Measurements from ENCODE around the gene ALG11.
"Not testable (repeated sequence)": the region's sequence is repeated elsewhere in the genome, so short reads cannot be mapped to it uniquely, and the experiment has no call there.

Gene ALG11, protein sequence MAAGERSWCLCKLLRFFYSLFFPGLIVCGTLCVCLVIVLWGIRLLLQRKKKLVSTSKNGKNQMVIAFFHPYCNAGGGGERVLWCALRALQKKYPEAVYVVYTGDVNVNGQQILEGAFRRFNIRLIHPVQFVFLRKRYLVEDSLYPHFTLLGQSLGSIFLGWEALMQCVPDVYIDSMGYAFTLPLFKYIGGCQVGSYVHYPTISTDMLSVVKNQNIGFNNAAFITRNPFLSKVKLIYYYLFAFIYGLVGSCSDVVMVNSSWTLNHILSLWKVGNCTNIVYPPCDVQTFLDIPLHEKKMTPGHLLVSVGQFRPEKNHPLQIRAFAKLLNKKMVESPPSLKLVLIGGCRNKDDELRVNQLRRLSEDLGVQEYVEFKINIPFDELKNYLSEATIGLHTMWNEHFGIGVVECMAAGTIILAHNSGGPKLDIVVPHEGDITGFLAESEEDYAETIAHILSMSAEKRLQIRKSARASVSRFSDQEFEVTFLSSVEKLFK

DNA sequence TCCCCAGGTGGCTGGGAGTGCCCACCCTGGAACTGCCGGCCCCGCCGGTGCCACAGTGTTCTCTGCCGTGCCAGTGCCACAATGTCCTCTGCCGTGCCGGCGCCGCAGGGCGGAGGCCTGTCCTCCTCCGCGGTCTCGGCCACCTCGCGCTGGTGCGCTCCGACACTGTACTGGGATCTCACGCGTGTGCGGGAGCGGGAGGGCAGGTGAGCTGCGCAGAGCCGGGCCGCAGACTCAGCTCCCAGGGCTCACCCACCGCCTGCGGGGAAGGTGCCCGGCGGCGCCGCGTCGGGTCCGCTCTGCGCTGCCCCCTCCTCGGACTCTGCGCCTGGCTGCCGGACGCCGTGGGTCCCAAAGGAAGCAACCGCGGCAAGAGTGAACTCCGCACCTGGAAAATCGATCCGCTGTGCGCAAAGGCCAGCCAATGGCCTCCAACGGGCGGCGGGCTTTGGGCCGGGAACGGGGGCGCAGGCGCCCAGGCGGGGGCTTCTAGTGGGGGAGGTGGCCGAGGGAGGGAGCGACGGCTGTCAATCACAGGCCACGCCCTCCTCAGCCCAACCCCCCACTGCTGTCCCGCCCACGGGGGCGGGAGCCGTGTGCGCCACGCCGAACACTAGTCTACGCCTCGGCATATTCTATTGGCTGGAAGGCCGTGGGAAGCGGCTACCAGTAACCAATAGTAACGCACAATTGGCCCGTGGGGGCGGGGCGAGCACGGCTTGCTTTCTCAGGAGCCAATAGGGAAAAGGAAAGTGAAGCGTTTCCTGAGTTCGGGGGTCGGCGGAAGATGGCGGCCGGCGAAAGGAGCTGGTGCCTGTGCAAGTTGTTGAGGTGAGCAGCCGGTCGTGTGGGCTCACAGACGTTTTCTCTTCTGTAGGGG lies at the start of gene ALG11:
Gene ALG11, plus strand, starts transcription at position 767 of the 880 bp plus-strand sequence. Its CDS starts 21 bp downstream, at position 788.
- DNase-seq, result peak; percentile 98

DNA sequence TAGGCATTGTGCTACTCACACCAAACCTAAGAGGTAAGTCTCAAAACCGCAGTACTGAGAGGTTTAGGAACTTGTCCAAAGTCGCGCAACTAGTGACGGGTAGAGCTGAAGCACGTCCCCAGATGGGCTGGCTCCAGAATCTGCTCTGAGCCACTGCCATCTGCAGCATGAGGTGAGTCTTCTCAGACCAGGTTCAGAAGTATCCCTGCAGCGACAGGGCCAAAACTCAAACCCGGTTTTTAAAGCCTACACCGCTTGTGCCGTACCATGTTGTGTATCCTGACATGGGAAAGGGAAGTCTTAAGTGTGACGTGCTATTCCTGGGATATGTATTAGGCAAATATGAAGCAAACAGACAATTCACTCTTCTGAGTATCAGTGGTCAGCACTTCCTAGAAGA lies 46.0 kb upstream of the ALG11 start:
- no peak for DNase-seq

DNA sequence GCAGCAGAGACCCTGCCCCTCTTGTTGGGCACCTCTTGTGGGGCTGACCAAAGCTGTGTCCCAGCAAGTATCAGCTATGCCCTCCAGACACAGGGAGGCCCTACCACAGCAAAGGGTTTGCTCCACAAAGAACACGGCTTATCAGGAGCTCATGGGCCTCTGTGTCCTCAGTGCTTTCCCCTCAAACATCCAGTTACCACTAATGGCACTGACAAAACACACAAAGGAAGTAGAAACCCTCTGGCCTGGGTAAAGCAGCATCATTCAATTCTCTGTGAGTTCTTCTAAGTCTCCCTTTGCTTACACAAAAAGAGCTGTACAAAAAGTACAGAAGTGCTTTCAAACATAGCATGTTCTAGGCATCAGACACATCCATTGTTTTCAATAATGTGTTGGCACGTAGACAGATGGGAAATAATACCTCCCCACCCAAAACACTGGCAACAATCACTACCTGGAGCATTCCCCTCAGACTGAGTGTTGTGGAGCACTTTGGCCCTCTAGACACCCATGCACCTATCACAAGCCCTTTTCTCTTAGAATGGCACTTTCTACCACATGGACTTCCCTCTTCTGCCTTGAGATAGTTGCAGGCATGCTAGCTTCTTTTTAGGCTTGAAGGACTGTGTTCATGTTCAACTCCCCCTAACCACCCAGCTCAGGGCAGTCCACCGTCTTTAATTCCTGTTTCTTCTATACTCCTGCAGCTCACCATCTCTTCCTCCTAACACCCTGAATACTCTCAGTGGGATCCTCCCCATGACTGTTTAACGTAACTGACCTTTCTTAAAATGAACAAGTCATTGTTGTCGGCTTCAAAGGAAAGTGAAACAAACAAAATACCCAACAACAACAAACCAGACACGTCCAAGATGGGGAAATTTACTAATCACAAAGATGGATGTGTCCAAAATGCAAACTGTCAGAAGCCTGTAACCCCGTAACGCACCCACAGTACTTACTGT lies 44.4 kb upstream of the ALG11 start:
- DNase-seq, result no peak

DNA sequence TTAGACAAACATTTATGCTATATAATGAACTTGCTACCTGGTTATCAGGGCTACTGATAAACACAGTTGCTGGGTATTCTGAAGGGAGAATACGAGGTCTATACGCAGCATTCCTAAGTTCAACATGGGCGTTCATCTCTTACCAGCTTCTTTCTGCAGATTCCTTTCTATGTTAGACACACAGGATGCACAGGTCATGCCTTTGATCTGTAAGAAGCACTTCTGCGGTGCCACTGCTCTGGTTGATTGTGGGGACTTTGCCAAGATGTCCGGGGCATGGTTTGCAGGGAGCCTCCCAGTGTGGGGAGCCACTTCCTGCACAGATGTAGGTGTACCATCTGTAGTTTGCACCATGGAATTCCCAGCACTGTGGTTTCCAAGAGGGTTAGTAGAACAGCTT lies 41.8 kb upstream of the ALG11 start:
- DNase-seq, result no peak

DNA sequence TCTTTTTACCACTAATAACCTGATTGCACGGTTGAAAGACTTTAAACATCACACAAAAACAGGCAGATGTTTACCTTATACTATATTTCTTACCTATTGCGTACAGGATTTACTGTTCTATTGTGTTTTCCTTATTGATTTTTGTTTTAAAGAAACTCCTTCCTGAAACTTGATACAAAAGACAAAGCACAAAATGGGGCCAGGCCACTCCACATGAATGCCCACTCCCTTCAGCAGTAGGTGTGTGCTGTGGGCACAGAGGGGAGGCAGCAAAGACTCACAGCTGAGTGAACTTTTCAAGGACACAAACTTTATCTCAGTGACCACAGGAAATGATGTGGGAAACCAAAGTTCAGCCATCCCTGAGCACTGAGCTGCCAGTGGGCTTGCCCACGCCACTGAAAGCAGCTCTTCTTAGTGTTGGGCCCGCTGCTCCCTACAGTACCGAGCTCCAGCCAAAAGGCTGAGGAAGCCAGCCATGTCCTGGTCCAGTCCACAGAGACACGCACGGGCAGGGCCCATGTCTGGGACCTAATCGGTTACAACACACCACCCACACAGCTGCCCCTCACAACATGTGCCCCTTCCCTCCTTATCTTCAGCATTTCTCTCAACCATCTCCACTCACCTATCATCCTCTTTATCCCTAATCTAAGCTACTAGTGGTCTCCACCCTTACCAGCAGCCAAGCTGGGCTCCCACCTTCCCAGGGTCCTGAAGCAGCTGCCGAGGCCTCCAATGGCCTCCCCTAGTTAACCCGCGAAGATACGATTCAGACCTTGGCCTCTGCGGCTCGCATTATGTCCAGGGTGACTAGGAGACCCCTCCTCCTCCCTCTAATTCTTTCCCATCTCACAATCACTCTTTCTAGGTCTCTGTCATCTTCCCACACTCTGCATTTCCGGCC lies 40.4 kb upstream of the ALG11 start:
- DNase-seq, result no peak

DNA sequence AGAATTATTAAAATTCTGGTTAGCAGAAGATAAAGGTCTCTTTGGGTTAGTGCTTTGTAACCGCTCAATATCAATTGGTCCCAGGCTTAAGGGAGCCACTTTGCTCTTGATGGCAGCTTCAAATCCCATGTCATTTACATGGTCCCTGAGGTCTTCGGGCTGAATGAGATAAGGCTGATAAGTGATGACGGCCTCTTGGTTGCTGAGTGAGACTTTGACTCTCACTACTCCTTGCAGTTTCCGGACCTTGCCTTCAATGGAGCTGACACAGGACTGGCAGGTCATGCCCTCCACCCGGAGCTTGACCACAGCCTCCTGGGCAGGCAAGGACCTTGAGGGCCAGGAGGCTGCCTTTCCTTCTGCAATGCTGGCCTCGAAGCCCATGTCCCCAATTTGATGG lies 37.7 kb upstream of the ALG11 start:
- DNase-seq, result no peak

DNA sequence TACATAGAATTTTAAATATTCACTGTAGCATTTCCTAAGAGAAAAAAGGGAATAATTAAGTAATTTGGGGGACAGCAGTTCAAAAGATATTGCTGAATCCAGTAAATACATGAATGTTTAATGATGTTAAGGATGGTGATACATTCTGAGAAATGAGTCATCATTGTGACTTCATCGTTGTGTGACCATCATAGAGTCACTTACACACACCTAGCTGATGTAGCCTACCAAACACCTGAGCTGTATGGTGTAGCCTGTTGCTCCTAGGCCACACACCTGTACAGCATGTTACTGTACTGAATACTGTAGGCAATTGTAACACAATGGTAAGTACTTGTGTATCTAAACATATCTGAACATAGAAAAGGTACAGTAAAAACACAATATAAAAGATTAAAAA lies 35.8 kb upstream of the ALG11 start:
- DNase-seq, result no peak

DNA sequence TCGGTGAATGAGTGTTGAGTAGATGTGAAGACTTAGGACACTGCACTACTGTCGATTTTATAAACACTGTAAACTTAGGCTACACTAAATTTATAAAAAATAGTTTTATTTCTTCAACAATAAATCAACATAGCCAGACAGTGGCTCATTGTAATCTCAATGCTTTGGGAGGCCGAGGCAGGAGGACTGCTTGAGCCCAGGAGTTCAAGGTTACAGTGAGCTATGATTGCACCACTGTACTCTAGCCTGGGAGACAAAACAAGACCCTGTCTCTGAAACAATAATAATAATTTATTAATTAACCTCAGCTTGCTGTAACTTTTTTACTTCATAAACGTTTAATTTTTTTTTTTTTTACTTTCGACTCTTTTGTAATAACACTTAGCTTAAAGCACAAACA lies 35.3 kb upstream of the ALG11 start:
- DNase-seq, result no peak

DNA sequence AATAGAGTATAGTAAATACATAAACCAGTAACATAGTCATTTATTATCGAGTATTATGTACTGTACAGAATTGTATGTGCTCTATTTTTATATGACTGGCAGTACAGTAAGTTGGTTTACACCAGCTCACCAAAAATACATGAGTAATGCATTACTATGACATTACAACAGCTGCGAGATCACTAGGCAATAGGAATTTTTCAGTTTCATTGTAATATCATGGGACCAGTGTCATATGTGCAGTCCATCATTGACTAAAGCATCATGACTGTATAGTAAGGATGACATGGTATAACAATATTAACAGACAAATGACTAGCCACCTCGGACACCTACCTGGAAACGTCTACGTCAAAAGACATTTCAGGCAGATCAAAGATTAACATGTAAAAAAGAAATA lies 34.6 kb upstream of the ALG11 start:
- DNase-seq, result no peak

DNA sequence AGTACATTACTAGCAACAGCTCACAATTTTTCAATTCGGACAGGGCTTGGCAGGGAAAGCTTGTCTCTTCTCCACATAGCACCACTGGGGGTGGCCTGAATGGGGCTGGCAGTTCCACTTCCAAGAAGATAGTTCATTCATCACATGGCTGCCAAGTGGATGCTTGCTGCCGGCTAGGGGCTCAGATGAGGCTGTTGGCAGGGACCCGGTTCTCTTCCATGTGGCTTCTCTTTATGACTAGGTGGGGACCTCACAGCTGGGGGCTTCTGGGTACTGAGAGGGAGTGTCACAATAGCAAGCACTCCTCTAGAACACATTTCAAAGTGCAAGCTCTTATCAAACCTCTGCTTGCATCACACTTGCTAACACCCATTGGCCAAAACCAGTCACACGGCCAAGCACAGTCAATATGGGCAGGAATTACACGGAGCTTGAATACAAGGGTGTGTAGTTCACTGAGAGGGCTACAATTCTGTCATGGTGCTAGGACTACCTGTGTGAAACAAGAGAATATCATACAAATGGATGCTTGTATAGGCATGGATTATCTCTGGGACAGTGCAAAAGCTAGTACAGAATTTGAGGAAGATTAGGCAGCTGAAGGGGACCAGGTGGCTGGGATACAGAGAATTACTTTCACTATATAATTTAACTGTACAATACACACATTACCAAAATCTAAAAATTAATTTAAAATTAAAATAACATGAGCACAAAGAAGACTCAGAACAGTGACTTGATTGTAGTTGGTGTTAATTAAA lies 33.2 kb upstream of the ALG11 start:
- DNase-seq, result no peak

DNA sequence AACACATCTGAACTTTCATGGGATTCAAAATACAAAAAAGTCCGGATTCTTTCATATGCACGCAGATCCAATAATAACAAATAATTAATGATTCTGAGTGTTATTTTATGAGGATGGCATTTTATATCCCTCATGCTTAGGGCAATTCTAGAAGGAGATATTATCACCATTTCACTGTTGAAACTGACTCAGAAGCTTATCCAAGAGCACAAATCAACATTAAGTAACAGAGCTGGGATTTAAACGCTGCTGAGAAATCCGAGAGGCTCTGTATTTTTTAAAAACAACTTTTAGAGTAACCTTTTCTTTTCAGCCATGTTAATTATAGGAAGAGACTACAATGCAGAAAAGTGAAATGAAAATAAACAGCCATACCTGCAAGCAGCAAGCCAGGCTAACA lies 31.3 kb upstream of the ALG11 start:
- no peak for DNase-seq

DNA sequence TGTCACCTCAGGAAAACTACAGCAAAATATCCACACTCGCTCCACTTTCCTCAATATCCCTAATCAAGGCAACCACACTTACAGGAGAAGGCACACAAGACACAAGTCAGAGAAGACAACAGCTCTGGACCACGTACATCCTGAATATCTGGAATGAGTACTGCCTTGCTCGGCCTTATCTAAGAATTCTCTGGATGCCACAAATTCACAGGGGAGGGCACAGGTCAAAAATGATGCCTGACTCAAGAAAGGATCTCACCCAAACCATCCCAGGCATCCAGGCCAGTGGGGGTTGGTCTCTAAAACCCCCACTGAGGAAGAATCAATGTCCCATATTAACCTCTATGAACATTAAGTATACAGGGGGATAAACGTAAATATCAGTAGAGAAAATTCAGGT lies 30.8 kb upstream of the ALG11 start:
- DNase-seq, result peak; percentile 24

DNA sequence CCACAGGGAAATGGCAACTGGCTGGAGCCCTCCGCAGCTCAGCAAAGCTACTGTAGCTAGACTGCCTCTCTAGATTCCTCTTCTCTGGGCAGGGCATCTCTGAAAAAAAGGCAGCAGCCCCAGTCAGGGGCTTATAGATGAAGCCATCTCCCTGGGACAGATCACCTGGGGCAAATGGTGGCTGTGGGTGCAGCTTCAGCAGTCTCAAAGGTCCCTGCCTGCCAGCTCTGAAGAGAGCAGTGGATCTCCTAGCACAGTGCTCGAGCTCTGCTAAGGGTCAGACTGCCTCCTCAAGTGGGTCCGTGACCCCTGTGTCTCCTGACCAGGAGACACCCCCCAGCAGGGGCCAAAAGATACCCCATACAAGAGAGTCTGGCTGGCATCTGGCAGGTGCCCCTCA lies 28.9 kb upstream of the ALG11 start:
- DNase-seq, result not testable (repeated sequence)

DNA sequence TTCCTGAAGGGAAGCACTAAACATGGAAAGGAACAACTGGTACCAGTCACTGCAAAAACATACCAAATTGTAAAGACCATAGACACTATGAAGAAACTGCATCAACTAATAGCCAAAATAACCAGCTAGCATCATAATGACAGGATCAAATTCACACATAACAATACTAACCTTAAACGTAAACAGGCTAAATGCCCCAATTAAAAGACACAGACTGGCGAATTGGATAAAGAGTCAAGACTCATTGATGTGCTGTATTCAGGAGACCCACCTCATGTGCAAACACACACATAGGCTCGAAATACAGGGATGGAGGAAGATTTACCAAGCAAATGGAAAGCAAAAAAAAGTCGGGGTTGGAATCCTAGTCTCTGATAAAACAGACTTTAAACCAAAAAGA lies 27.3 kb upstream of the ALG11 start:
- DNase-seq, result not testable (repeated sequence)

DNA sequence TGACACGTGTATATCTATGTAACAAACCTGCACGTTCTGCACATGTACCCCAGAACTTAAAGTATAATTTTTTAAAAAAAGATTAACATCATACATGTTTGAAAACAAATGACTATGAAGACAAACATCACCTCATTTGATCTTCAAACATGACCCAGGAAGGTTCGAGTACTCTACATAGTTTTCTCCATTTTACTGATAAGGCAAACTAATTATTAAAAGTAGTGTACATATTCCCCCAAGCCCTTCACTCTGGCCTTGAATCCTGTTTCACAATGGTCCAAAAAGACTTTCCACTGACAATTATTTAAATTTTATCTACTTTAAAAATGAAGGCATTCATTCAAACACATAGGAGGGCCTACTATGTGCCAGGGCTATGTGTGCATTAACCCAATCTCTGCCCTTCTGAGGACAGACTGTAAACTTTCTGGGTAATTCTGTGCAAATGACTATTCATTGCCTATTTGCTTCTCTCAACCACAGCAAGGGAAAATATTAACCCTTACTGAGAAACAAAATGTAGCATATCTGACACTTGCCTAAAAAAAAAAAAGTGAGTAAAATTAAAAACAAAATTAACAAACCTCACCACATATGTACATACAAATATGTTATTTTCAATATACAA lies 23.1 kb upstream of the ALG11 start:
- no peak for DNase-seq

DNA sequence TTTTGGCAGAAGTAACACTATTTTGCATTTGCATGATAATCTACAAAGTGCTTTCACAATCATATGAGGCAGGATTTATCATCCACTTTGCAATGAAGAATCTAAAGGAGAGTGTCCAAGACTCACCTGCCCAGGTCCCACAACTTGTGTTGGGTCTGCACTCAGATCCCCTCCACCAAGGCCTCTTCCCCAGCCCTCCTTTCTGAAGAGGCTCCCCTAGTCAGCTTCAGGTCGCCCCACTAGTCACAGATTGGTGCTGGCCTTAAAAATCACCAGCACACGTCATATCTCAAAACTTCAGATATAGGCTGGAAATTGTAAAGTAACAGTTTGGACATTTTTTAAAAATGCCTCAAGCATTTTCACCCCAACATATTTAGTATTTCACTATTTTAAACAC lies 18.5 kb upstream of the ALG11 start:
- no peak for DNase-seq

DNA sequence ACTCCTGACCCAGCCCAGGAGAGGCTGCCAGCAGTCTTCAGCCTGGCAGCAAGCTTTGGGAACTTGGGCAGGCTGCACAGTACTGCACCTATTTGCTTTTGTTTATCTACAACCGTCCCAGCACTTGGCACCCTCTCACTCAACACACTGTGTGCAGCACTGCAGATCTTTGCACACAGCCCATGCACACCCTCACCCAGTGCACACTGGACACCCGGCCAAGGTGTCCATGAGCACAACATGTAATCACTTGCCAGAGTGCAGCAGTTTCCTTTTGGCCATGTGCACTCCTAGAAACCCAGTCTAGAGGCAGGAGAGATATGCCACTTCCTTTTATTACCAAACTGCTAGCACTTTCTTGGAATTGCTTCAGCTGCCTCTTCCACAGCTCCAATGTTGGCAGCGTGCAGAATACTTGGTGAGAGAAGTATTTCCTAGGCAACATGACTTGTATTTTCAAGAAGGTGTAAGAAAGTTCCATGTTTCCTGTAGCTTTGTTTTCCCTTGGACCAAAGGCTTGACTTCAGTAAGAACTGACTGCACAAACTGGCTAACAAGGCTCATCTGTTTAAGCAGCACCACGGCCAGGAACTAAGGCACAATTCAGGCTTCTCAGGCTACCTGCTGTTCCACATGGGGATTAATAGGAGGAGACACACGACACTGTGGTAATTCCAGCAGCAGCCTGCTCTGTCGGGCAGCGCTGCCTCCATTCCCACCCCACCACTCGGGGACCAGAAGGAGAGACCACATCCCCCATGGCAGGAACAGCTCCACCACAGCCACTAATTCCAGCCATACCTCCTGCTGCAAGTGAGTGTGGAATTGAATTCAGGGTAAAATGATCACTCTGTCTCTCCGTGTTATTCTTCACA lies 16.3 kb upstream of the ALG11 start:
- DNase-seq, result no peak

DNA sequence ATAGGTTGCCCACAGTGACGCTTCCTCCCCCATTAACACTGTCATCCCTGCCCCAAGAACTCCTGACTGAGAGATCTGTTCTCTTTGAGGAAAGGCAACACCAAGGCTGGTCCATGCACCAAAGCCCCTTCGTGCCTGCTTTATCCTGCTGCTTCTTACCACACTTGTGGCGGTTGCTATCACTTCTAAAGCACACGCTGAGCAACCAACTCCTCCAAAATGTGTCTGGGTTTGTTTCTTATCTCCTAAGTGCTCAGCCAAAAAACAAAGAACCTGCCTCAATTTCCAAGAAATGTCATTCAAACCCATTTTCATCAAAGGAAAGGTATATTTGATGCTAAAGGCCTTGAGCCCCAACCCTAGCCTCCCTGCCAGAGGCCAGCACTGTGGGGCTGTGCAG lies 15.6 kb upstream of the ALG11 start:
- no peak for DNase-seq

DNA sequence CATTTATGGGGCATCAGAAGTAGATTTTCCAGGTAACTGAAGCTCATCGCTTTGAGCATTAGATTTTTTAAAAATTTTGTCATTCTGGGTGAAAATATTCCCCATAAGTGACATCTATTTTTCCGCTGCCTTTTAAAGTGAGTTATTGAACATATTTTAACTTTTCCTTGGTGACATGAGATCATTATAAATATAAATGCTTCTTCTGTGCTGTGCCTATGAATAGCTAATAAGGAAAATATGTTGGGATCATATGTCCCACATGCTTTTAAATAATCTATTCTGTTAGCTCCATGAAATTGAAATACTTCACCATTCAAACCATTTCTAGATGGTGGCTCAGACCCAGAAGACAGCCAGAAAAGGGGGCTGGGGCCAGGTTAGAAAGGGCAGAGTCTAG lies 15.0 kb upstream of the ALG11 start:
- DNase-seq, result no peak
